Gastroesophageal sphincter (tissue), 4 donors: Measurements from ENCODE around the gene FMOD. TPM values are rescaled to one million over a fixed set of nuclear protein-coding genes. Genes with fewer than 3 reads are reported as not detected.

Experiments
- ATAC-seq: fragments of 150-250 bp; one replicate; pipeline ENCODE4 v1.9.1; 2016; ENCODE audit warnings: mild to moderate bottlenecking, moderate library complexity
- H3K27ac ChIP-seq, 4 donors: fragments of 200-600 bp; sonication (generic) in 3 of 4; 1 replicate in 3 of 4; 2 replicates in 1 of 4; pipeline ENCODE4 v1.5.1; 2016 to 2019
- H3K27me3 ChIP-seq: fragments of 200-600 bp; sonication (generic); one replicate; pipeline ENCODE4 v1.5.1; 2019
- H3K36me3 ChIP-seq, 2 donors: fragments of 200-600 bp; sonication (generic); one replicate each; pipeline ENCODE4 v1.5.1; 2019; ENCODE audit warnings: control low read depth in 1 of 2
- H3K4me1 ChIP-seq, 3 donors: fragments of 200-600 bp; sonication (generic); 1 replicate in 2 of 3; 2 replicates in 1 of 3; pipeline ENCODE4 v1.5.1; 2016 to 2019; ENCODE audit warnings: control low read depth in 2 of 3
- H3K4me3 ChIP-seq, 2 donors: fragments of 200-600 bp; sonication (generic); one replicate each; pipeline ENCODE4 v1.5.1; 2019; ENCODE audit warnings: mild to moderate bottlenecking in 1 of 2, moderate library complexity in 1 of 2
- H3K9me3 ChIP-seq, 3 donors: fragments of 200-600 bp; sonication (generic); one replicate each; pipeline ENCODE4 v1.5.1; 2017 to 2019; ENCODE audit warnings: control low read depth in 2 of 3
- EP300 ChIP-seq: sonication (generic); formaldehyde crosslinking; IDR thresholded peaks from one replicate; pipeline ENCODE4 v1.6.1; 2017; ENCODE audit warnings: antibody characterized with exemption, mild to moderate bottlenecking
- POLR2A ChIP-seq, 2 donors: fragments of 450-650 bp; IDR thresholded peaks; one replicate each; pipeline ENCODE4 v1.6.1; 2017; ENCODE audit warnings: antibody characterized with exemption in 2 of 2, mild to moderate bottlenecking in 2 of 2, moderate library complexity in 1 of 2
- POLR2AphosphoS5 ChIP-seq: sonication (generic); formaldehyde crosslinking; IDR thresholded peaks from one replicate; pipeline ENCODE4 v1.6.1; 2017; ENCODE audit warnings: antibody characterized with exemption
- WGBS, 2 donors: methylation state at CpG; one replicate each; pipeline ENCODE4 v1.1.5; 2018; ENCODE audit warnings: low coverage in 1 of 2; 5-methylcytosine and 5-hydroxymethylcytosine counted together
- total RNA-seq, 4 donors: library from RNA; depleted of rRNA; stranded (reverse); fragments of >200 nt; gene quantifications; one replicate each; pipeline ENCODE4 v1.1.0, GENCODE V29; 2016
- TF ChIP-seq, protein P1 (sequence below), 4 experiments: fragments of 200-600 bp in 2 of 4; fragments of 450-650 bp in 2 of 4; sonication (generic) in 1 of 4; IDR thresholded peaks; one replicate each; pipeline ENCODE4 v1.5.1; 2017 to 2019; ENCODE audit warnings: antibody characterized with exemption in 4 of 4, mild to moderate bottlenecking in 2 of 4, moderate library complexity in 2 of 4

FMOD gene
- total RNA-seq, 4 donors from 2014 or later = 19.3 to 53.6 (median 37.9) TPM

DNA sequence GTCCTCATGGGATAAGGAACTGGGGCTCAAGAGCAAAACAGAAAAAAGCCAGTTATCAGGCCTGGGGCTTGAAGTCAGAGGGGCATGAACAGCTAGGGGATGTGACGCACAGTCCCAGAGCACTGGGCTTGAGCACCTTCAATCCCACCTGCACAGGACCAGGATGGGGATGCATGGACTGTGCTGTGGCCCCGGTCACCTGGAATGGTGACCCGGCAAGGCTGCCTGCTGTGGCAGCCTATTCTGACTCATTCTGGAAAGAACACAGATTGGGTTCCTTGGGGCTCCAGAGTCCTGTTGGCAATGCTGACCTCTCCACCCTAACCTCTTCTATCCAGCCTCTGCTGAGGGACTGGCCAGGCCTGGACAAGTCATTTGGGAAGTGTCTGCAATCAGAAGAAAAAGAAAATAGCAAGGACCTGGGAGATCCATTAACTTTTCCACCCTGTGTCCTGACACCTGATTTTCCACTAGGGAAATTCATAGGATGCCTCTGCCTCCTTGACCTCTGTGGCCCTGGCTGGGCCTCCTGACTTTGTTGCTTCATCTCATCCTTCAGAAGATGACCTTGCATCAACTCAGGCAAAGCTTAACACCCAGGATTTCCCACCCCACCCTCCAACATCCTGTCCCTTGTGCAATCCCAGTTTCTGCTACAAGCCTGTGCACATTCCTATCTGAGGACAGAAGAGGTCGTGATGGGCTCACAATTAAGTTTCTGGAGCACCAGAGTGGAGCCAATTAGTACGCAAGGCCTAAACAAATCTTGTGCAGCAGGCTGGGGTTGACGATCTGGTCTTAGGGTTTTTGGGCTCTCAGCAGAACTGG lies 17.9 kb upstream of the FMOD start:
- 50 to 100% methylated on average over 1 of the region's 6 CpGs for WGBS, 2 donors
- H3K4me3 ChIP-seq = no peak overlapping the region
- no peaks in the 10 kb centered on the region for H3K36me3 ChIP-seq
- no peaks in the 10 kb centered on the region for H3K9me3 ChIP-seq
- H3K27me3 ChIP-seq = no peaks in the 10 kb centered on the region
- H3K27ac ChIP-seq = peak overlapping the region in 3 of 4 donors; percentile 43 to 64 (median 57)
- peak; percentile 95 for ATAC-seq
- peaks cover 0 to 17% (median 8%) of the 10 kb centered on the region in 3 donors for H3K4me1 ChIP-seq
- TF ChIP-seq EP300 = no peak
- peak; percentile 69 for TF ChIP-seq POLR2AphosphoS5
- TF ChIP-seq POLR2A (IDR thresholded peaks at IDR 0.05) = no peak
- TF ChIP-seq, protein P1, sequence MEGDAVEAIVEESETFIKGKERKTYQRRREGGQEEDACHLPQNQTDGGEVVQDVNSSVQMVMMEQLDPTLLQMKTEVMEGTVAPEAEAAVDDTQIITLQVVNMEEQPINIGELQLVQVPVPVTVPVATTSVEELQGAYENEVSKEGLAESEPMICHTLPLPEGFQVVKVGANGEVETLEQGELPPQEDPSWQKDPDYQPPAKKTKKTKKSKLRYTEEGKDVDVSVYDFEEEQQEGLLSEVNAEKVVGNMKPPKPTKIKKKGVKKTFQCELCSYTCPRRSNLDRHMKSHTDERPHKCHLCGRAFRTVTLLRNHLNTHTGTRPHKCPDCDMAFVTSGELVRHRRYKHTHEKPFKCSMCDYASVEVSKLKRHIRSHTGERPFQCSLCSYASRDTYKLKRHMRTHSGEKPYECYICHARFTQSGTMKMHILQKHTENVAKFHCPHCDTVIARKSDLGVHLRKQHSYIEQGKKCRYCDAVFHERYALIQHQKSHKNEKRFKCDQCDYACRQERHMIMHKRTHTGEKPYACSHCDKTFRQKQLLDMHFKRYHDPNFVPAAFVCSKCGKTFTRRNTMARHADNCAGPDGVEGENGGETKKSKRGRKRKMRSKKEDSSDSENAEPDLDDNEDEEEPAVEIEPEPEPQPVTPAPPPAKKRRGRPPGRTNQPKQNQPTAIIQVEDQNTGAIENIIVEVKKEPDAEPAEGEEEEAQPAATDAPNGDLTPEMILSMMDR (IDR thresholded peaks at IDR 0.05) = peak in 3 of 4 experiments; percentile 49 to 66 (median 58)

DNA sequence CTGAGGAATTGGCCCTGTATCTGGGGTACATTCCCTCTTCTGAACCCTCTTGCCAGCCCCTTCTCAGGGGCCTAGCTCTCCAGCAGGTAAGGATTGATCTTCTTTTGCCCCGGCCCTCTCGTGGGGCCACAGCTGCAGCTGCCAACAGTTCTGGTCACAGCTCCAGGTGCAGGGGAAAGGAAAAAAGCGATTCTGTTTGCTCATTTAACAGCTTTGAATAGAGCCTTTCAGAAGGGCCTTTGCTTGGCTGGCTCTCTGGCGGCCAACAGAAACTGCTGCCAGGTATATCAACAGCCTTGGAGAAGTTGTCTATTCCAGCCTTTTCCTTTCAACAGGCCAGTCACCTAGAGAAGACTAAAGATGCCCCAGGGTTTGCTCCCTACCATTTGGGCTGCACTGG lies 16.1 kb upstream of the FMOD start:
- no peak for ATAC-seq
- H3K27ac ChIP-seq = no peak overlapping the region
- WGBS, 2 donors = 54% methylated on average over 2 of the region's 4 CpGs; no CpG with 5 or more reads in 1 of the 2 donors
- peaks cover 0 to 11% (median 8%) of the 10 kb centered on the region in 3 donors for H3K4me1 ChIP-seq
- no peaks in the 10 kb centered on the region for H3K9me3 ChIP-seq
- no peaks in the 10 kb centered on the region for H3K36me3 ChIP-seq
- TF ChIP-seq POLR2AphosphoS5 = no peak
- TF ChIP-seq EP300 = no peak
- TF ChIP-seq, protein P1 (IDR thresholded peaks at IDR 0.05) = no peak
- TF ChIP-seq POLR2A (IDR thresholded peaks at IDR 0.05) = no peak
- no peaks in the 10 kb centered on the region for H3K27me3 ChIP-seq
- H3K4me3 ChIP-seq = no peak overlapping the region

DNA sequence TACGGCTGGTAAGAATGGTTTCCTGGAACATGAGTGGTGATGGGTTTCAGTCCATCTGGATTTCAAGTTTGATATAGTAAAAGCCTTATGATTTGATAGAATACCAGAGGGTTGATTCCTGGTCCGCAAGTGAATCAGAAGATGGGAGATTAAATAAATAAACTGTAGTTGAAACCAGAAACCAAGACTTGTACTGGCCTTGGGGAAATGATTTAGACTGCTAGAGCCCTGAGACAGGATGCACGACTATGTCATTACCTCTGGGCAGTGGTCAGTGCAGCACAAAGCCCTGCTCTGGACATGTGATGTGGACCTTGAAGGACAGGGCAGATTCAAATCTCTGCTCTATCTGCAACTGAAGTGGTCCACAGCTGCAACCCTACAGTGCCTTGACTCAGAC lies 15.6 kb upstream of the FMOD start:
- Histone ChIP-seq H3K27ac (no peak overlapping the region), H3K4me3 (no peak overlapping the region), H3K9me3 (no peaks in the 10 kb centered on the region), H3K27me3 (no peaks in the 10 kb centered on the region), H3K4me1 (peaks cover 0 to 11% (median 8%) of the 10 kb centered on the region in 3 donors), H3K36me3 (no peaks in the 10 kb centered on the region)
- no peak for ATAC-seq
- WGBS, 2 donors = 89 to 100% methylated on average over 1 to 3 of the region's 3 CpGs
- TF ChIP-seq EP300 = no peak
- no peak for TF ChIP-seq POLR2AphosphoS5
- TF ChIP-seq, protein P1 (IDR thresholded peaks at IDR 0.05) = no peak
- TF ChIP-seq POLR2A (IDR thresholded peaks at IDR 0.05) = no peak

DNA sequence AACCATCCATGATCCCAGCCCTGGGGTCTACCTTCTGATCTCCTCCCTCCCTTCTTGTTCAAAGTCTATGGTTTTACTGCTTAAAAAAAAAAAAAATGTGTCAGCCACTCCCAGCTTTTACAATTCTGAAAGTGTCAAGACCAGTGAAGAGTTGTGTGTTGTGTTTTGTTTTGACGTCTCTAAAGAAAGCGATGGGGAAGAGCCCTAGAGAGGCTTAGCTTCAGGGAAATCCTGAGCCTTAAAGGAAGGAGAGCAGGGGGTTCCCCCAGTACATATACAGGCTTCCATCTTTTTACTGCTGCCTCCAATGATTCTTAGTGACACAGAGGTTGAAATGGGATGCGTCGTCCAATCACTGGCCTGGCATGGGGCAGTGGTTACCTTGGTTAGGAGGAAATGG lies 13.9 kb upstream of the FMOD start:
- H3K27ac ChIP-seq = no peak overlapping the region
- H3K36me3 ChIP-seq = no peaks in the 10 kb centered on the region
- ATAC-seq = no peak
- no peak overlapping the region for H3K4me3 ChIP-seq
- H3K4me1 ChIP-seq = peaks cover 0 to 11% (median 8%) of the 10 kb centered on the region in 3 donors
- no peaks in the 10 kb centered on the region for H3K27me3 ChIP-seq
- TF ChIP-seq POLR2A (IDR thresholded peaks at IDR 0.05) = no peak
- no peak for TF ChIP-seq POLR2AphosphoS5
- TF ChIP-seq, protein P1 (IDR thresholded peaks at IDR 0.05) = no peak
- no peak for TF ChIP-seq EP300
- 90 to 100% methylated on average over 1 to 3 of the region's 4 CpGs for WGBS, 2 donors
- H3K9me3 ChIP-seq = no peaks in the 10 kb centered on the region
